Neuronal stem cell (in vitro differentiated cells): ENCODE data around the gene RIGI.
A peak's percentile ranks its signal among the peaks of the same experiment; 100 is the strongest.

ENCODE experiments used
- DNase-seq: peaks from one replicate; pipeline ENCODE4 v3.0.0-alpha.2; 2013; ENCODE audit warnings: low spot score
- H2AFZ ChIP-seq: one replicate; pipeline ENCODE4 v1.6.1; 2013; ENCODE audit warnings: mild to moderate bottlenecking, low read length, inconsistent platforms
- H2AK5ac ChIP-seq: 2 replicates; pipeline ENCODE4 v1.6.1; 2013; ENCODE audit warnings: low read depth, mild to moderate bottlenecking, inconsistent platforms, low read length, moderate library complexity, mixed read lengths
- H2BK120ac ChIP-seq: 2 replicates; pipeline ENCODE4 v1.6.1; 2013; ENCODE audit warnings: low read depth, mild to moderate bottlenecking, inconsistent platforms, low read length, moderate library complexity, mixed read lengths
- H2BK12ac ChIP-seq: one replicate; pipeline ENCODE4 v1.6.1; 2013; ENCODE audit warnings: low read length, inconsistent platforms
- H2BK15ac ChIP-seq: 2 replicates; pipeline ENCODE4 v1.6.1; 2013; ENCODE audit warnings: mild to moderate bottlenecking, low read length, inconsistent platforms, mixed read lengths
- H2BK5ac ChIP-seq: one replicate; pipeline ENCODE4 v1.6.1; 2013; ENCODE audit warnings: inconsistent platforms, mild to moderate bottlenecking, low read length, moderate library complexity
- H3K14ac ChIP-seq: one replicate; pipeline ENCODE4 v1.6.1; 2013; ENCODE audit warnings: low read length, inconsistent platforms
- H3K18ac ChIP-seq: 2 replicates; pipeline ENCODE4 v1.6.1; 2013; ENCODE audit warnings: low read length, inconsistent platforms
- H3K23ac ChIP-seq: 2 replicates; pipeline ENCODE4 v1.6.1; 2013; ENCODE audit warnings: low read depth, mild to moderate bottlenecking, mixed read lengths, low read length, inconsistent platforms; ENCODE audit not compliant: poor library complexity
- H3K27ac ChIP-seq: replicated peaks from 3 replicates; pipeline ENCODE4 v1.5.1; 2013; ENCODE audit warnings: low read length, inconsistent platforms
- H3K27me3 ChIP-seq, 3 experiments: 2 replicates each; pipeline ENCODE4 v1.6.1; 2013; ENCODE audit warnings: low read length in 3 of 3, mild to moderate bottlenecking in 2 of 3, inconsistent platforms in 1 of 3, low read depth in 1 of 3, mixed read lengths in 1 of 3, moderate library complexity in 1 of 3; ENCODE audit not compliant: control insufficient read depth in 3 of 3, insufficient read depth in 3 of 3
- H3K36me3 ChIP-seq, 2 donors: replicated peaks in 1 of 2; 2 replicates each; pipeline ENCODE4 v1.6.1; 2013; ENCODE audit warnings: low read length in 2 of 2; ENCODE audit not compliant: control insufficient read depth in 2 of 2, insufficient read depth in 2 of 2
- H3K4ac ChIP-seq: 2 replicates; pipeline ENCODE4 v1.6.1; 2013; ENCODE audit warnings: inconsistent platforms, mild to moderate bottlenecking, low read length, moderate library complexity
- H3K4me1 ChIP-seq, 2 donors: 1 replicate in 1 of 2; 2 replicates in 1 of 2; pipeline ENCODE4 v1.6.1; 2013; ENCODE audit warnings: low read length in 2 of 2, low read depth in 1 of 2; ENCODE audit not compliant: control insufficient read depth in 2 of 2, insufficient read depth in 1 of 2
- H3K4me2 ChIP-seq: one replicate; pipeline ENCODE4 v1.6.1; 2013; ENCODE audit warnings: mild to moderate bottlenecking, low read length, inconsistent platforms; ENCODE audit not compliant: insufficient read depth, poor library complexity, severe bottlenecking
- H3K4me3 ChIP-seq, 2 donors: 2 replicates each; pipeline ENCODE4 v1.5.1; 2013; ENCODE audit warnings: low read length in 2 of 2, mild to moderate bottlenecking in 2 of 2, inconsistent platforms in 1 of 2, moderate library complexity in 1 of 2
- H3K79me1 ChIP-seq: one replicate; pipeline ENCODE4 v1.6.1; 2013; ENCODE audit warnings: low read depth, mild to moderate bottlenecking, inconsistent platforms, low read length, moderate library complexity
- H3K9ac ChIP-seq: one replicate; pipeline ENCODE4 v1.6.1; 2013; ENCODE audit warnings: mild to moderate bottlenecking, low read depth, low read length, inconsistent platforms; ENCODE audit not compliant: poor library complexity
- H3K9me3 ChIP-seq, 2 donors: replicated peaks in 1 of 2; 2 replicates each; pipeline versions ENCODE3 to v1.6.1; 2013; ENCODE audit warnings: low read length in 2 of 2, mild to moderate bottlenecking in 2 of 2, inconsistent platforms in 1 of 2, low read depth in 1 of 2, mixed read lengths in 1 of 2, moderate library complexity in 1 of 2; ENCODE audit not compliant: control insufficient read depth in 2 of 2, insufficient read depth in 1 of 2
- H4K8ac ChIP-seq: one replicate; pipeline ENCODE4 v1.6.1; 2013; ENCODE audit warnings: low read depth, mild to moderate bottlenecking, inconsistent platforms, low read length, moderate library complexity
- H4K91ac ChIP-seq: one replicate; pipeline ENCODE4 v1.6.1; 2013; ENCODE audit warnings: low read length, low read depth, mild to moderate bottlenecking, inconsistent platforms; ENCODE audit not compliant: poor library complexity
- WGBS, 2 donors: extraction: QIAGEN DNeasy Blood & Tissue Kit; methylation state at CpG; one replicate each; pipeline ENCODE4 v1.1.7; 2013; ENCODE audit warnings: missing lambda C conversion rate in 2 of 2, mixed read lengths in 1 of 2; ENCODE audit not compliant: insufficient read length in 2 of 2, insufficient replicate concordance in 1 of 2; ENCODE audit errors: extremely low coverage in 2 of 2; 5-methylcytosine and 5-hydroxymethylcytosine counted together

Gene RIGI

GRCh38 chr9:32497921-32498320, 28.1 kb downstream of the RIGI start:
- Histone ChIP-seq H3K79me1 (no peaks in the 10 kb centered on the region), H2BK15ac (no peak overlapping the region), H2BK5ac (peak overlapping the region; percentile 66), H3K4me2 (no peak overlapping the region), H3K36me3 (peaks cover 0 to 3% of the 10 kb centered on the region in 2 donors), H4K8ac (no peak overlapping the region), H3K4ac (no peak overlapping the region), H3K4me3 (no peak overlapping the region), H2BK12ac (no peak overlapping the region), H3K27ac (no peak overlapping the region), H2AFZ (no peak overlapping the region), H3K23ac (no peak overlapping the region), H3K9me3 (peaks cover under 1 to 3% of the 10 kb centered on the region in 2 donors), H3K4me1 (no peaks in the 10 kb centered on the region), H2BK120ac (no peak overlapping the region), H4K91ac (no peak overlapping the region), H3K9ac (no peak overlapping the region), H3K18ac (no peak overlapping the region), H2AK5ac (no peak overlapping the region), H3K14ac (no peak overlapping the region), H3K27me3 (peaks cover 0 to 3% (median 0%) of the 10 kb centered on the region in 3 experiments)
- DNase-seq: no peak

DNA sequence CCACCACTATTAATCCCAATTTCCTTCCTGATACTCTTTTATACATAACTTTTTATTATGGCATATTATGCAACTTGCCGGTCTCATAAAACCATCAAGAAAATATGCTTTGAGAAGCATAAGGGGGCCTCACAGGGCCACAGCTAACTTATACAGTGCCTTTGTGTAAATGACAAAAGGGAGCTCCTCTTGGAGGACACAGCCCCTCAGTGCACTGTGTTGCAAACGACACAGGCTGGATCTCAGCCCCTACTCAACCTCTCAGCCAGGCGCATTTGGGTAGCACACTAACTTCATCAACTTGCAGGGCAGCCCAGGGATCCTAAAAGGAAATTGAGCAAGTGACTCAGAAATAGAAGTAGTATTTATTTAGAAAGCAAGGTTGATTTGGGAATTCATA, 35.4 kb downstream of the RIGI start:
- no CpG with 5 or more reads among the region's 3 CpGs for WGBS, 2 donors
- peaks cover 2 to 3% of the 10 kb centered on the region in 2 donors for H3K4me1 ChIP-seq

GRCh38 chr9:32487981-32488380, 38.0 kb downstream of the RIGI start:
- Histone ChIP-seq H3K79me1 (no peaks in the 10 kb centered on the region), H3K23ac (no peak overlapping the region), H3K36me3 (peaks cover 0 to 21% of the 10 kb centered on the region in 2 donors), H4K91ac (no peak overlapping the region), H2BK12ac (no peak overlapping the region), H3K18ac (no peak overlapping the region), H2AK5ac (no peak overlapping the region), H2BK5ac (no peak overlapping the region), H2AFZ (no peak overlapping the region), H3K9ac (no peak overlapping the region), H3K4me1 (peaks cover 2 to 3% of the 10 kb centered on the region in 2 donors), H3K14ac (no peak overlapping the region), H3K4ac (no peak overlapping the region), H3K4me3 (no peak overlapping the region), H3K27me3 (no peaks in the 10 kb centered on the region), H2BK15ac (no peak overlapping the region), H3K4me2 (no peak overlapping the region), H4K8ac (no peak overlapping the region), H3K9me3 (no peaks in the 10 kb centered on the region), H3K27ac (no peak overlapping the region), H2BK120ac (no peak overlapping the region)
- WGBS, 2 donors: no CpG with 5 or more reads among the region's 3 CpGs
- DNase-seq: no peak

More for the DNA sequence above, 35.4 kb downstream of the RIGI start:
- Histone ChIP-seq H4K8ac (no peak overlapping the region), H2BK120ac (no peak overlapping the region), H3K79me1 (no peaks in the 10 kb centered on the region), H3K9me3 (no peaks in the 10 kb centered on the region), H3K4me3 (no peak overlapping the region), H2AFZ (no peak overlapping the region), H2BK12ac (no peak overlapping the region), H2BK15ac (no peak overlapping the region), H3K27me3 (no peaks in the 10 kb centered on the region), H3K9ac (no peak overlapping the region), H3K18ac (no peak overlapping the region), H3K4me2 (no peak overlapping the region), H4K91ac (no peak overlapping the region), H3K36me3 (peaks cover 0 to 17% of the 10 kb centered on the region in 2 donors), H2BK5ac (no peak overlapping the region), H3K14ac (no peak overlapping the region), H3K27ac (no peak overlapping the region), H2AK5ac (no peak overlapping the region), H3K4ac (no peak overlapping the region), H3K23ac (no peak overlapping the region)
- DNase-seq: no peak

GRCh38 chr9:32486839-32487562, 39.0 kb downstream of the RIGI start:
- H3K36me3 ChIP-seq: peaks cover 0 to 24% of the 10 kb centered on the region in 2 donors
- H3K27me3 ChIP-seq: no peaks in the 10 kb centered on the region
- no peak overlapping the region for H2BK15ac ChIP-seq
- no peak overlapping the region for H4K91ac ChIP-seq
- no peak for DNase-seq
- H3K9ac ChIP-seq: no peak overlapping the region
- H3K14ac ChIP-seq: no peak overlapping the region
- no peak overlapping the region for H3K4ac ChIP-seq
- no peak overlapping the region for H3K23ac ChIP-seq
- H3K4me1 ChIP-seq: peaks cover 2 to 3% of the 10 kb centered on the region in 2 donors
- no peak overlapping the region for H3K4me3 ChIP-seq
- H3K27ac ChIP-seq: no peak overlapping the region
- no CpG with 5 or more reads among the region's 2 CpGs for WGBS, 2 donors
- H3K9me3 ChIP-seq: no peaks in the 10 kb centered on the region
- no peak overlapping the region for H4K8ac ChIP-seq
- H3K4me2 ChIP-seq: no peak overlapping the region
- H2BK12ac ChIP-seq: no peak overlapping the region
- no peak overlapping the region for H2BK120ac ChIP-seq
- no peak overlapping the region for H2AK5ac ChIP-seq
- no peak overlapping the region for H2BK5ac ChIP-seq
- no peak overlapping the region for H3K18ac ChIP-seq
- no peak overlapping the region for H2AFZ ChIP-seq
- no peaks in the 10 kb centered on the region for H3K79me1 ChIP-seq
